PC-9 (cell line): Measurements from ENCODE around the gene IL16.

Source experiments
- EZH2 ChIP-seq: fragments of 200-600 bp; sonication (generic); IDR thresholded peaks from 2 replicates; pipeline ENCODE4 v1.8.0; 2017; ENCODE audit warnings: antibody characterized with exemption, low read depth
- TF ChIP-seq, protein P1 (sequence below): fragments of 200-600 bp; sonication (generic); conservative IDR thresholded peaks from 2 replicates; pipeline ENCODE4 v1.6.1; 2017; ENCODE audit warnings: mixed run types, antibody characterized with exemption, mild to moderate bottlenecking, moderate library complexity

DNA sequence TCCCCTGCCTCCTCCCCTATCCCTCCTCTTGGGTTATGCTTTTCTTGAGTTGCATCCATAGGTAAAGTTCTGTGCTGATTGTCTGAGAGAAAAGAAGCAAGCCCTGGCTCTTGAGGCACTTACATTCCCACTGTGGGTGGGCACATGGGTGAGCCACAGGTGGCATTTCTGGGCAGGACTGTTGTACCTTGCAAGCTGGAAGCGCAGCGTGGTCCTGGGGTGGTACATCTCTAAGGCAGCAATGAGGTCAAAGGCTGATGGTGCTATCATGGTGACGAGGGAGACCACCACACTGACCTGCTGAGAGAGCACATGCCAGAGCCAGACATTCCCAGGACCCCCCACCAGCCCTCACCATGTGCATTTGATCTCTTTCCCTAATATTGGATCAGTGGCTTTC, 152.6 kb downstream of the IL16 start:
- TF ChIP-seq, protein P1, sequence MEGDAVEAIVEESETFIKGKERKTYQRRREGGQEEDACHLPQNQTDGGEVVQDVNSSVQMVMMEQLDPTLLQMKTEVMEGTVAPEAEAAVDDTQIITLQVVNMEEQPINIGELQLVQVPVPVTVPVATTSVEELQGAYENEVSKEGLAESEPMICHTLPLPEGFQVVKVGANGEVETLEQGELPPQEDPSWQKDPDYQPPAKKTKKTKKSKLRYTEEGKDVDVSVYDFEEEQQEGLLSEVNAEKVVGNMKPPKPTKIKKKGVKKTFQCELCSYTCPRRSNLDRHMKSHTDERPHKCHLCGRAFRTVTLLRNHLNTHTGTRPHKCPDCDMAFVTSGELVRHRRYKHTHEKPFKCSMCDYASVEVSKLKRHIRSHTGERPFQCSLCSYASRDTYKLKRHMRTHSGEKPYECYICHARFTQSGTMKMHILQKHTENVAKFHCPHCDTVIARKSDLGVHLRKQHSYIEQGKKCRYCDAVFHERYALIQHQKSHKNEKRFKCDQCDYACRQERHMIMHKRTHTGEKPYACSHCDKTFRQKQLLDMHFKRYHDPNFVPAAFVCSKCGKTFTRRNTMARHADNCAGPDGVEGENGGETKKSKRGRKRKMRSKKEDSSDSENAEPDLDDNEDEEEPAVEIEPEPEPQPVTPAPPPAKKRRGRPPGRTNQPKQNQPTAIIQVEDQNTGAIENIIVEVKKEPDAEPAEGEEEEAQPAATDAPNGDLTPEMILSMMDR = no peak
- TF ChIP-seq EZH2 = no peak
